C4-2B (cell line): ENCODE data around the gene ANKRD33.

ENCODE experiments used
- H3K27ac ChIP-seq: fragments of 450-650 bp; 2 replicates; pipeline ENCODE4 v1.5.1; 2017
- ZFX ChIP-seq: fragments of 450-650 bp; IDR thresholded peaks from 2 replicates; pipeline ENCODE4 v1.6.1; 2017
- TF ChIP-seq, protein P1 (sequence below): fragments of 450-650 bp; conservative IDR thresholded peaks from 2 replicates; pipeline ENCODE4 v1.5.1; 2017; ENCODE audit warnings: mild to moderate bottlenecking

The ANKRD33 gene

DNA sequence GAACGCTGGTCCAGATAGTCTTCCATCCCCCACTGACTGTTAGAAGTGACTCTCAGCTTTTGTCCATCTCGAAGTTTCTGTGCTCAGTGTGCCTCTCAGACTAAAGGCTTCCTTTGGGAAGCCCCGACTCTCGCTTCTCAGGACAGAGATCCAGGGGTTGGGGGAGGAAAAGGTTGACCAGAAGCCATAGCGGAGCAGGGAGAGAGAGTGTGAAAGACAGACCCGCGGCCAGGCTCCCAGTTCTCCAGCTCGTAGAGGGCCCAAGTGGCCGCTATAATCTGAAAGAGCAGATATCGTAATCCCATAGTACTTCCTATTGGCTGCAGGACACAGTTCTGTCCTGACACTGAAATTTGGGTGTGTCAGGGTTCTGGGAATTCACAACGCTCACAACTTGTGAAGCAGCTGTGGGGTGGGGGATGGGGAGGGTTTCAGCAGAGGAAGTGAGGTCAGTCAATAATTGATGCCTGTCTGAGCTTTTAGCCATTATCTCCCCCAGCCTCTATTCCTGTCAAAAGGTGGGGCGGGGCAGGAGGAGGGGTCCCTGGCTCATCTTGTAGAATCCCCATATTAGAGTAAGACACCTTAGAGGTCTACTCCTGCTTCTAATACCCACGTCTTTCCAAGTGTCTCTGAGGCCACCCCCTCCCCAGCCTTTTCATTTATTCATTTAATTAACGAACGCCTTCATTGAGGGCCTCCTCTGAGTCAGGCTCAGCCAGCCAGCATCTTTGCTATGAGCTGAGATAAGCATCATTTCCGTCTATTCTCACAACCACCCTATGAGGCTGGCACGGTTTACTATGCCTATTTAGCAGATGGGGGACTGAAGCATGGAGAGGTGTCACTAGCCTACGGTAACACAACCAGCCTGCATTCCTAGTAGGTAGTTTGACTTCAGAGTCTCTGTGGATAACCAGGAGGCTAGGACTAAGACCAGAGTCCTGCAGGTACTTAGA lies 17.8 kb downstream of the ANKRD33 start:
- TF ChIP-seq, protein P1, sequence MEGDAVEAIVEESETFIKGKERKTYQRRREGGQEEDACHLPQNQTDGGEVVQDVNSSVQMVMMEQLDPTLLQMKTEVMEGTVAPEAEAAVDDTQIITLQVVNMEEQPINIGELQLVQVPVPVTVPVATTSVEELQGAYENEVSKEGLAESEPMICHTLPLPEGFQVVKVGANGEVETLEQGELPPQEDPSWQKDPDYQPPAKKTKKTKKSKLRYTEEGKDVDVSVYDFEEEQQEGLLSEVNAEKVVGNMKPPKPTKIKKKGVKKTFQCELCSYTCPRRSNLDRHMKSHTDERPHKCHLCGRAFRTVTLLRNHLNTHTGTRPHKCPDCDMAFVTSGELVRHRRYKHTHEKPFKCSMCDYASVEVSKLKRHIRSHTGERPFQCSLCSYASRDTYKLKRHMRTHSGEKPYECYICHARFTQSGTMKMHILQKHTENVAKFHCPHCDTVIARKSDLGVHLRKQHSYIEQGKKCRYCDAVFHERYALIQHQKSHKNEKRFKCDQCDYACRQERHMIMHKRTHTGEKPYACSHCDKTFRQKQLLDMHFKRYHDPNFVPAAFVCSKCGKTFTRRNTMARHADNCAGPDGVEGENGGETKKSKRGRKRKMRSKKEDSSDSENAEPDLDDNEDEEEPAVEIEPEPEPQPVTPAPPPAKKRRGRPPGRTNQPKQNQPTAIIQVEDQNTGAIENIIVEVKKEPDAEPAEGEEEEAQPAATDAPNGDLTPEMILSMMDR, result no peak
- no peak for TF ChIP-seq ZFX
- no peak overlapping the region for H3K27ac ChIP-seq

- TF ChIP-seq, protein P1, result no peak
- TF ChIP-seq ZFX, result no peak
- no peak overlapping the region for H3K27ac ChIP-seq
These were observed 18.7 kb downstream of the ANKRD33 start for GRCh38 chr12:51906430-51907082.

- H3K27ac ChIP-seq, result no peak within 1 kb of the TSS
- TF ChIP-seq, protein P1, result no peak
- TF ChIP-seq ZFX, result no peak
These were observed 19.4 kb downstream of the ANKRD33 start, which contains the start of gene ACVRL1 for GRCh38 chr12:51907083-51907855. ACVRL1 (plus strand) TSS chr12:51907504; CDS start chr12:51912475, 4,971 bp downstream.

- H3K27ac ChIP-seq, result no peak overlapping the region
- TF ChIP-seq, protein P1, result no peak
- TF ChIP-seq ZFX, result no peak
These were observed 20.0 kb downstream of the ANKRD33 start for GRCh38 chr12:51907856-51908425.

GRCh38 chr12:51908876-51909592 lies 21.1 kb downstream of the ANKRD33 start:
- TF ChIP-seq, protein P1, result no peak
- no peak for TF ChIP-seq ZFX
- no peak overlapping the region for H3K27ac ChIP-seq

GRCh38 chr12:51910168-51910567 lies 22.3 kb downstream of the ANKRD33 start:
- H3K27ac ChIP-seq, result no peak overlapping the region
- no peak for TF ChIP-seq ZFX
- TF ChIP-seq, protein P1, result no peak
